SK-N-SH treated with all-trans-retinoic acid at 6 μM for 48 hours (cell line): Measurements from ENCODE around the gene PTPN1.
A peak's percentile ranks its signal among the peaks of the same experiment; 100 is the strongest.
"Not testable (repeated sequence)": the region's sequence is repeated elsewhere in the genome, so short reads cannot be mapped to it uniquely, and the experiment has no call there.

Experiments used
- ATAC-seq: fragments of 200-7000 bp; cut with Tn5 transposase; 3 replicates; pipeline ENCODE4 v1.9.1; 2020; ENCODE audit warnings: mild to moderate bottlenecking, moderate library complexity
- ARNTL ChIP-seq: fragments of 450-650 bp; formaldehyde crosslinking; IDR thresholded peaks from 2 replicates; pipeline ENCODE4 v1.5.0; 2020; ENCODE audit warnings: low read depth, mild to moderate bottlenecking, moderate library complexity, borderline replicate concordance
- CSDC2 ChIP-seq: fragments of 250-450 bp; sonication (Bioruptor Pico); IDR thresholded peaks from 2 replicates; pipeline ENCODE4 v1.5.0; 2020; ENCODE audit warnings: mild to moderate bottlenecking, moderate library complexity
- ESRRG ChIP-seq: fragments of 250-450 bp; sonication (Bioruptor Pico); IDR thresholded peaks from 2 replicates; pipeline ENCODE4 v1.6.1; 2021; ENCODE audit warnings: mild to moderate bottlenecking
- GLIS3 ChIP-seq: fragments of 250-450 bp; sonication (Bioruptor Pico); IDR thresholded peaks from 2 replicates; pipeline ENCODE4 v1.5.0; 2020; ENCODE audit warnings: mild to moderate bottlenecking, moderate library complexity
- ISL1 ChIP-seq: fragments of 250-450 bp; sonication (Bioruptor Pico); IDR thresholded peaks from 2 replicates; pipeline ENCODE4 v2.1.2; 2022; ENCODE audit warnings: mild to moderate bottlenecking, moderate library complexity
- OSR1 ChIP-seq: fragments of 250-450 bp; sonication (Bioruptor Pico); IDR thresholded peaks from 2 replicates; pipeline ENCODE4 v1.8.0; 2022; ENCODE audit warnings: moderate library complexity, mild to moderate bottlenecking, inconsistent platforms
- PPARA ChIP-seq: fragments of 250-450 bp; sonication (Bioruptor Pico); IDR thresholded peaks from 2 replicates; pipeline ENCODE4 v1.5.0; 2020; ENCODE audit warnings: mild to moderate bottlenecking, borderline replicate concordance
- RARB ChIP-seq: fragments of 250-450 bp; sonication (Bioruptor Pico); IDR thresholded peaks from 2 replicates; pipeline ENCODE4 v1.8.0; 2021; ENCODE audit warnings: mild to moderate bottlenecking, moderate library complexity
- SNAI2 ChIP-seq: fragments of 250-450 bp; sonication (Bioruptor Pico); IDR thresholded peaks from 2 replicates; pipeline ENCODE4 v1.5.0; 2020; ENCODE audit warnings: mild to moderate bottlenecking, moderate library complexity
- TCF4 ChIP-seq: fragments of 250-450 bp; sonication (Bioruptor Pico); IDR thresholded peaks from 2 replicates; pipeline ENCODE4 v1.8.0; 2021; ENCODE audit warnings: mild to moderate bottlenecking, moderate library complexity, borderline replicate concordance
- ZC3H10 ChIP-seq: fragments of 250-450 bp; sonication (Bioruptor Pico); IDR thresholded peaks from 2 replicates; pipeline ENCODE4 v1.5.1; 2021; ENCODE audit warnings: mild to moderate bottlenecking, moderate library complexity
- ZFP3 ChIP-seq: fragments of 250-450 bp; sonication (Bioruptor Pico); IDR thresholded peaks from 2 replicates; pipeline ENCODE4 v1.5.0; 2020; ENCODE audit warnings: mild to moderate bottlenecking, moderate library complexity
- ZFP30 ChIP-seq: fragments of 450-650 bp; formaldehyde crosslinking; IDR thresholded peaks from 2 replicates; pipeline ENCODE4 v1.5.0; 2022; ENCODE audit warnings: mild to moderate bottlenecking, moderate library complexity
- ZNF565 ChIP-seq: fragments of 450-650 bp; formaldehyde crosslinking; conservative IDR thresholded peaks from 2 replicates; pipeline ENCODE4 v1.5.0; 2020; ENCODE audit warnings: low read depth, mild to moderate bottlenecking, moderate library complexity
- ZNF70 ChIP-seq: fragments of 450-650 bp; formaldehyde crosslinking; IDR thresholded peaks from 2 replicates; pipeline ENCODE4 v1.5.0; 2020; ENCODE audit warnings: mild to moderate bottlenecking, moderate library complexity
- ZNF8 ChIP-seq: fragments of 450-650 bp; formaldehyde crosslinking; IDR thresholded peaks from 2 replicates; pipeline ENCODE4 v1.5.0; 2020; ENCODE audit warnings: mild to moderate bottlenecking, moderate library complexity
- TF ChIP-seq, protein P1 (sequence below): fragments of 250-450 bp; sonication (Bioruptor Pico); IDR thresholded peaks from 2 replicates; pipeline ENCODE4 v1.8.0; 2020; ENCODE audit warnings: mild to moderate bottlenecking, moderate library complexity, borderline replicate concordance
- TF ChIP-seq, protein P2 (sequence below): fragments of 250-450 bp; sonication (Bioruptor Pico); IDR thresholded peaks from 2 replicates; pipeline ENCODE4 v1.5.0; 2020; ENCODE audit warnings: mild to moderate bottlenecking, moderate library complexity
- TF ChIP-seq, protein P3 (sequence below): fragments of 250-450 bp; sonication (Bioruptor Pico); IDR thresholded peaks from 2 replicates; pipeline ENCODE4 v1.5.1; 2021; ENCODE audit warnings: mild to moderate bottlenecking, moderate library complexity
- TF ChIP-seq, protein P4 (sequence below): fragments of 250-450 bp; sonication (Bioruptor Pico); IDR thresholded peaks from 2 replicates; pipeline ENCODE4 v1.5.1; 2020; ENCODE audit warnings: low read depth, mild to moderate bottlenecking, moderate library complexity

PTPN1 gene

DNA sequence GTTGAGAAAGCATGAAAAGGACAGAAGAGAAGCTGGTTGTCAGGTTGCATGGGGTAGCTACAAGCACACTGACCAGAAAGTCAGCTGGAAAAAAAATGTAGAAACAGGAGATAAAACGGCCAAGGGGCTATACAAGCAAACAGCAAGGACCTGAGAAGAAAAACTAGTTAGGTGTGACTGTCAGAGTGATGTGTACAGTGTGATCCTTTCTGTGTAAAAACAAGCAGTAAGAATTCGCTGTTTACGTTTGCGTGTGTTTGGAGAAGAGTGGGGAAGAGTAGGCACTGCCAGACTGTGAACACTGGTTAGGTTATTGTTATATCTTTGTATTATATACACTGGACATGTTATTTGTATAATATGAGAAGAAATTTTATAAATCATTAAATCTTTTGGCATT is 28.1 kb downstream of the PTPN1 start:
- TF ChIP-seq GLIS3 (CRISPR knock-in tag) (no peak), ZNF8 (CRISPR knock-in tag) (no peak), ZNF70 (no peak), PPARA (no peak), ZFP30 (no peak)
- TF ChIP-seq, protein P1, sequence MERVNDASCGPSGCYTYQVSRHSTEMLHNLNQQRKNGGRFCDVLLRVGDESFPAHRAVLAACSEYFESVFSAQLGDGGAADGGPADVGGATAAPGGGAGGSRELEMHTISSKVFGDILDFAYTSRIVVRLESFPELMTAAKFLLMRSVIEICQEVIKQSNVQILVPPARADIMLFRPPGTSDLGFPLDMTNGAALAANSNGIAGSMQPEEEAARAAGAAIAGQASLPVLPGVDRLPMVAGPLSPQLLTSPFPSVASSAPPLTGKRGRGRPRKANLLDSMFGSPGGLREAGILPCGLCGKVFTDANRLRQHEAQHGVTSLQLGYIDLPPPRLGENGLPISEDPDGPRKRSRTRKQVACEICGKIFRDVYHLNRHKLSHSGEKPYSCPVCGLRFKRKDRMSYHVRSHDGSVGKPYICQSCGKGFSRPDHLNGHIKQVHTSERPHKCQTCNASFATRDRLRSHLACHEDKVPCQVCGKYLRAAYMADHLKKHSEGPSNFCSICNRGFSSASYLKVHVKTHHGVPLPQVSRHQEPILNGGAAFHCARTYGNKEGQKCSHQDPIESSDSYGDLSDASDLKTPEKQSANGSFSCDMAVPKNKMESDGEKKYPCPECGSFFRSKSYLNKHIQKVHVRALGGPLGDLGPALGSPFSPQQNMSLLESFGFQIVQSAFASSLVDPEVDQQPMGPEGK (CRISPR knock-in tag), result no peak
- no peak for ATAC-seq

DNA sequence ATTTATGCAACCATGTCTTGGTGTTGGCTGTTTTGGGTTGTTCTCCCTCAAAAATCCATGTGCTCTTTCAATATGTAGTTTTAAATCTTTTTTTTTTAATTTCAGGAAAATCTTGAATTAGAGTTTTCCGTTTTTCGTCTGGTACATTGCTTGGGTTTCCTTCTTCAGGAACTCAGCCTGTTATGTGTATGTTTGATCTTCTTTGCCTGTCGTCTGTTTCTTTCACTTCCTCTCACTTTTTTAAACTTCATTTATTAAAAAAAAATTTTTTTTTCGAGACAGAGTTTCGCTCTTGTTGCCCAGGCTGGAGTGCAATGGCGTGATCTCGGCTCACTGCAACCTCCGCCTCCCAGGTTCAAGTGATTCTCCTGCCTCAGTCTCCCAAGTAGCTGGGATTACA is 29.6 kb downstream of the PTPN1 start:
- not testable (repeated sequence) for ATAC-seq

DNA sequence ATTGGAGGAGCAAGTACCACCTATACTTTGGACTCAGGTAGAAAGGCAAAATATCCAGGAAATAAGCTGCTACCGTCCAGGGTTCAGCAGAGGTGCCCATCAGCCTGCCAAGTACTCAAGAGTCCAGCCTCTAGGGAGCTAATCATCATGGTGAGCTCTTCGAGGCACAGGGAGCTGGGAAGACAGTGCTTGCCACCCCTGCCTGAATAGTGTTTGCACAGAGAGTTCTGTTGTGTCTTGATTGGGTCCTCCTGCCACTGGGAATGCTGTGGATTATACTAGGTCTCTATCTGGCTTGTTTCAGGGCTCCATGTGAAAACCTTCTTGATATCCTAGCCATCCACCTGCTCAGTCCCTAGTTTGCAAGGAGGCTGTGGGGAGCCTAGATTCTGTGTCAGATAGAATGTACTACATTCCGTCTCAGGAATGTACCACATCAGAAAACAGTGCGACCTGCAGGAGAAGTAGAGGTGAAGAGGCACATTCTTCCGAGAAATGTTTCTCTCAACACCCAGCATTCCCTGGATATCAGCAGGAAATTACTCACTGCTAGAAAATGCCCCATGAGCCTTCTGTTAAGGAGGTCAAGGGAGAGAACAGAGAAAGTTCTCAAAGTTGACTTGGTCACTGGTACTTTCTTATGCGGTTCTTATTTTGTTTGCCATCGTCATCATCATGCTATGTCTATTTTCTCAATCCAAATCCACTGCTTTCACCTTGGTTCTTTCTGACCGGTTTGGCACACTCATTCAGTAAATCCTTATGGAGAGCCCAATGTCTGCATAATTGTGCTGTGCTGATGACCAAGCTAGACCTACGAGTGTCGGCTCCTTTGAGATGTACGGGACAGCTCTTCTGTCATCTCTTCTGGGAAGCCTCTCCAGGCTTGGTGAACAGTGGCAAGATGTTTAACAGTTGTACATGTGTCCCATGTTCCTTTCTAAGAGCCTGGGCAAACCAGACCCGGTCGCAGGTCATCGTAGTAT is 30.7 kb downstream of the PTPN1 start:
- peak; percentile 90 for ATAC-seq

DNA sequence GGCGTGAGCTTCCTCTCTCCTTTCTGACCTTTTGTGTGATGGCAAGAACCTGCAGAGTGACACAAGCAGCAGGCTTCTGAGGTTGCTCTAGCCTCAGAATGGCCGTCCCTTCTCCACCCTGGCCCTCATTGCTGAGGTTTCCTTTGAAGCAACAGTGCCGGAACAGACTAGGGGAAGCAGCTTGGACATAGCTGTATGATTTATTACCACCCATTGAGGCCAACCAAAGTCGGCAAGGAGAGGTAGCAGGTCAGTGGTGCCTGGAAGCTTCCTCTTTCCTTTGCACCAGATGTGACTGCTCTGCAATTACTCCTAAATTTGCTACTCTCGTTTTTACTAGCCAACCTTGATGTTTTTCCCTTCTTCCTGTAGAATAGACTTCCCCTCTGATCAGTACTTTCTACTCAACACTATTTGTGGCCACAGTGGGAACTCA is 31.4 kb downstream of the PTPN1 start:
- no peak for ATAC-seq
- no peak for TF ChIP-seq RARB (CRISPR knock-in tag)
- no peak for TF ChIP-seq ZNF8 (CRISPR knock-in tag)
- TF ChIP-seq, protein P1 (CRISPR knock-in tag), result no peak
- TF ChIP-seq ZNF565 (CRISPR knock-in tag), result no peak
- TF ChIP-seq ZC3H10 (CRISPR knock-in tag), result no peak
- TF ChIP-seq SNAI2 (CRISPR knock-in tag), result no peak
- TF ChIP-seq, protein P2, sequence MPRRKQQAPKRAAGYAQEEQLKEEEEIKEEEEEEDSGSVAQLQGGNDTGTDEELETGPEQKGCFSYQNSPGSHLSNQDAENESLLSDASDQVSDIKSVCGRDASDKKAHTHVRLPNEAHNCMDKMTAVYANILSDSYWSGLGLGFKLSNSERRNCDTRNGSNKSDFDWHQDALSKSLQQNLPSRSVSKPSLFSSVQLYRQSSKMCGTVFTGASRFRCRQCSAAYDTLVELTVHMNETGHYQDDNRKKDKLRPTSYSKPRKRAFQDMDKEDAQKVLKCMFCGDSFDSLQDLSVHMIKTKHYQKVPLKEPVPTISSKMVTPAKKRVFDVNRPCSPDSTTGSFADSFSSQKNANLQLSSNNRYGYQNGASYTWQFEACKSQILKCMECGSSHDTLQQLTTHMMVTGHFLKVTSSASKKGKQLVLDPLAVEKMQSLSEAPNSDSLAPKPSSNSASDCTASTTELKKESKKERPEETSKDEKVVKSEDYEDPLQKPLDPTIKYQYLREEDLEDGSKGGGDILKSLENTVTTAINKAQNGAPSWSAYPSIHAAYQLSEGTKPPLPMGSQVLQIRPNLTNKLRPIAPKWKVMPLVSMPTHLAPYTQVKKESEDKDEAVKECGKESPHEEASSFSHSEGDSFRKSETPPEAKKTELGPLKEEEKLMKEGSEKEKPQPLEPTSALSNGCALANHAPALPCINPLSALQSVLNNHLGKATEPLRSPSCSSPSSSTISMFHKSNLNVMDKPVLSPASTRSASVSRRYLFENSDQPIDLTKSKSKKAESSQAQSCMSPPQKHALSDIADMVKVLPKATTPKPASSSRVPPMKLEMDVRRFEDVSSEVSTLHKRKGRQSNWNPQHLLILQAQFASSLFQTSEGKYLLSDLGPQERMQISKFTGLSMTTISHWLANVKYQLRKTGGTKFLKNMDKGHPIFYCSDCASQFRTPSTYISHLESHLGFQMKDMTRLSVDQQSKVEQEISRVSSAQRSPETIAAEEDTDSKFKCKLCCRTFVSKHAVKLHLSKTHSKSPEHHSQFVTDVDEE (CRISPR knock-in tag), result no peak
- no peak for TF ChIP-seq OSR1 (CRISPR knock-in tag)
- TF ChIP-seq, protein P3, sequence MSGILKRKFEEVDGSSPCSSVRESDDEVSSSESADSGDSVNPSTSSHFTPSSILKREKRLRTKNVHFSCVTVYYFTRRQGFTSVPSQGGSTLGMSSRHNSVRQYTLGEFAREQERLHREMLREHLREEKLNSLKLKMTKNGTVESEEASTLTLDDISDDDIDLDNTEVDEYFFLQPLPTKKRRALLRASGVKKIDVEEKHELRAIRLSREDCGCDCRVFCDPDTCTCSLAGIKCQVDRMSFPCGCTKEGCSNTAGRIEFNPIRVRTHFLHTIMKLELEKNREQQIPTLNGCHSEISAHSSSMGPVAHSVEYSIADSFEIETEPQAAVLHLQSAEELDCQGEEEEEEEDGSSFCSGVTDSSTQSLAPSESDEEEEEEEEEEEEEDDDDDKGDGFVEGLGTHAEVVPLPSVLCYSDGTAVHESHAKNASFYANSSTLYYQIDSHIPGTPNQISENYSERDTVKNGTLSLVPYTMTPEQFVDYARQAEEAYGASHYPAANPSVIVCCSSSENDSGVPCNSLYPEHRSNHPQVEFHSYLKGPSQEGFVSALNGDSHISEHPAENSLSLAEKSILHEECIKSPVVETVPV, result no peak
- no peak for TF ChIP-seq ARNTL (CRISPR knock-in tag)
- no peak for TF ChIP-seq ESRRG (CRISPR knock-in tag)
- no peak for TF ChIP-seq GLIS3 (CRISPR knock-in tag)
- TF ChIP-seq CSDC2, result no peak
- TF ChIP-seq TCF4 (CRISPR knock-in tag), result no peak
- TF ChIP-seq, protein P4, sequence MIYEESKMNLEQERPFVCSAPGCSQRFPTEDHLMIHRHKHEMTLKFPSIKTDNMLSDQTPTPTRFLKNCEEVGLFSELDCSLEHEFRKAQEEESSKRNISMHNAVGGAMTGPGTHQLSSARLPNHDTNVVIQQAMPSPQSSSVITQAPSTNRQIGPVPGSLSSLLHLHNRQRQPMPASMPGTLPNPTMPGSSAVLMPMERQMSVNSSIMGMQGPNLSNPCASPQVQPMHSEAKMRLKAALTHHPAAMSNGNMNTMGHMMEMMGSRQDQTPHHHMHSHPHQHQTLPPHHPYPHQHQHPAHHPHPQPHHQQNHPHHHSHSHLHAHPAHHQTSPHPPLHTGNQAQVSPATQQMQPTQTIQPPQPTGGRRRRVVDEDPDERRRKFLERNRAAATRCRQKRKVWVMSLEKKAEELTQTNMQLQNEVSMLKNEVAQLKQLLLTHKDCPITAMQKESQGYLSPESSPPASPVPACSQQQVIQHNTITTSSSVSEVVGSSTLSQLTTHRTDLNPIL (CRISPR knock-in tag), result no peak
- TF ChIP-seq PPARA, result no peak
- TF ChIP-seq ISL1 (CRISPR knock-in tag), result no peak

More for the DNA sequence above, 30.7 kb downstream of the PTPN1 start:
- TF ChIP-seq TCF4 (CRISPR knock-in tag), result no peak
- 0 out of 2 replicates have a peak, but pooled peaks have one; percentile 12 for TF ChIP-seq GLIS3 (CRISPR knock-in tag)
- TF ChIP-seq ISL1 (CRISPR knock-in tag), result peak; percentile 51; the same call in 1 of the 2 replicates
- 0 out of 2 replicates have a peak, but pooled peaks have one; percentile 28 for TF ChIP-seq ZFP3
